ENCODE measurements around the gene FANCC.
A peak's percentile ranks its signal among the peaks of the same experiment; 100 is the strongest.

Gene FANCC

GRCh38 chr9:95185956-95186355, 131.6 kb downstream of the FANCC start:
- no peak overlapping the region for H3K27ac ChIP-seq
- TF ChIP-seq CTCF (conservative IDR thresholded peaks at IDR 0.05; ENCODE audit: low read depth) = no peak
- ChIA-PET CTCF (no interaction called here), POLR2A (ENCODE audit: low non-redundant PET) (no interaction called here)
- DNase-seq (ENCODE audit: low spot score) = no peak

- TF ChIP-seq CTCF (conservative IDR thresholded peaks at IDR 0.05; ENCODE audit: low read depth) = no peak
- no peak for DNase-seq (ENCODE audit: low spot score)
- no peak overlapping the region for H3K27ac ChIP-seq
- POLR2A ChIA-PET (ENCODE audit: low non-redundant PET) = no interaction called here
- CTCF ChIA-PET = interaction anchor here (0.7 to 1.0 kb wide), 2 partner anchors 13 to 47 kb away, joined by 3 to 4 read pairs; no protein-coding TSS in a partner anchor
These were observed 134.5 kb downstream of the FANCC start for GRCh38 chr9:95182854-95183563.

- no peak for TF ChIP-seq CTCF (conservative IDR thresholded peaks at IDR 0.05; ENCODE audit: low read depth)
These were observed 135.7 kb downstream of the FANCC start for GRCh38 chr9:95181835-95182234.

GRCh38 chr9:95181226-95181818, 136.2 kb downstream of the FANCC start:
- POLR2A ChIA-PET (ENCODE audit: low non-redundant PET) = no interaction called here
- peak; percentile 71 for TF ChIP-seq CTCF (conservative IDR thresholded peaks at IDR 0.05; ENCODE audit: low read depth)
- no peak for DNase-seq (ENCODE audit: low spot score)
- H3K27ac ChIP-seq = no peak overlapping the region
- CTCF ChIA-PET = no interaction called here

More at GRCh38 chr9:95181835-95182234, 135.7 kb downstream of the FANCC start:
- ChIA-PET CTCF (interaction anchor here (0.8 kb wide), 1 partner anchor 20 kb away, joined by 7 read pairs; no protein-coding TSS in a partner anchor), POLR2A (ENCODE audit: low non-redundant PET) (no interaction called here)
- no peak for DNase-seq (ENCODE audit: low spot score)
- no peak overlapping the region for H3K27ac ChIP-seq

- TF ChIP-seq CTCF (conservative IDR thresholded peaks at IDR 0.05; ENCODE audit: low read depth) = no peak
- no peak for DNase-seq (ENCODE audit: low spot score)
- POLR2A ChIA-PET (ENCODE audit: low non-redundant PET) = no interaction called here
- no peak overlapping the region for H3K27ac ChIP-seq
- CTCF ChIA-PET = interaction anchor here (0.6 to 2.3 kb wide), 4 partner anchors 25 to 496 kb away, joined by 3 to 7 read pairs (median 3); no protein-coding TSS in a partner anchor
These were observed 139.9 kb downstream of the FANCC start for GRCh38 chr9:95177617-95178016.

- ChIA-PET CTCF (interaction anchor here (2.3 kb wide), 1 partner anchor 496 kb away, joined by 7 read pairs; no protein-coding TSS in a partner anchor), POLR2A (ENCODE audit: low non-redundant PET) (no interaction called here)
- no peak for DNase-seq (ENCODE audit: low spot score)
- no peak overlapping the region for H3K27ac ChIP-seq
- TF ChIP-seq CTCF (conservative IDR thresholded peaks at IDR 0.05; ENCODE audit: low read depth) = no peak
These were observed 140.7 kb downstream of the FANCC start for GRCh38 chr9:95176755-95177319.

Data from RWPE1 (cell line).